Keratinocyte (primary cell): ENCODE results near the gene E2F7.

ENCODE experiments used
- EZH2 ChIP-seq: IDR thresholded peaks from one replicate; pipeline ENCODE4 v1.6.1; 2012; ENCODE audit warnings: inconsistent platforms, mild to moderate bottlenecking, low read length, moderate library complexity
- TF ChIP-seq, protein P1 (sequence below), 3 experiments: IDR thresholded peaks in 1 of 3; conservative IDR thresholded peaks in 1 of 3; optimal IDR thresholded peaks in 1 of 3; 2 replicates in 2 of 3; 3 replicates in 1 of 3; pipeline versions ENCODE3 to v1.5.1; 2011; ENCODE audit warnings: low read length in 3 of 3, mild to moderate bottlenecking in 3 of 3, moderate library complexity in 2 of 3, control low read depth in 1 of 3, inconsistent platforms in 1 of 3; ENCODE audit not compliant: insufficient read depth in 2 of 3; ENCODE audit errors: extremely low read depth in 1 of 3

DNA sequence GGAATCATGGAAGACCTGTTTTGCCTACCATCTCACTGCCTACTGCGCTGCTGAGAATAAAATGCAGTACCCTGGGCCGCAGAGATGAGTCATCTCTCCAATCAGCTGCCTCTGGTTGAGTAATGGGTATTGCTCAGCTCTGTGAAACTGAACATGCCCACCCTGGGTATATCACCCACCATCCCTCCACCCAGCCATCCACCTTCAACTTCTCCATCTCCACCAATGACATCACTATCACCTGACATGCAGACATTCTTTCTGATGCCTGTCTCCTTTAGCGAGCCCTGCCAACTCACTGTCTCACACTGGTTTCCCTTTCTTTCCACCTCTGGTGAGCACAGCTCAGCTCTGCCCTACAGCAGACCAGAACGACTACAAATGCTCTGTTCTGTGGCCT is 33.6 kb downstream of the E2F7 start:
- TF ChIP-seq, protein P1, sequence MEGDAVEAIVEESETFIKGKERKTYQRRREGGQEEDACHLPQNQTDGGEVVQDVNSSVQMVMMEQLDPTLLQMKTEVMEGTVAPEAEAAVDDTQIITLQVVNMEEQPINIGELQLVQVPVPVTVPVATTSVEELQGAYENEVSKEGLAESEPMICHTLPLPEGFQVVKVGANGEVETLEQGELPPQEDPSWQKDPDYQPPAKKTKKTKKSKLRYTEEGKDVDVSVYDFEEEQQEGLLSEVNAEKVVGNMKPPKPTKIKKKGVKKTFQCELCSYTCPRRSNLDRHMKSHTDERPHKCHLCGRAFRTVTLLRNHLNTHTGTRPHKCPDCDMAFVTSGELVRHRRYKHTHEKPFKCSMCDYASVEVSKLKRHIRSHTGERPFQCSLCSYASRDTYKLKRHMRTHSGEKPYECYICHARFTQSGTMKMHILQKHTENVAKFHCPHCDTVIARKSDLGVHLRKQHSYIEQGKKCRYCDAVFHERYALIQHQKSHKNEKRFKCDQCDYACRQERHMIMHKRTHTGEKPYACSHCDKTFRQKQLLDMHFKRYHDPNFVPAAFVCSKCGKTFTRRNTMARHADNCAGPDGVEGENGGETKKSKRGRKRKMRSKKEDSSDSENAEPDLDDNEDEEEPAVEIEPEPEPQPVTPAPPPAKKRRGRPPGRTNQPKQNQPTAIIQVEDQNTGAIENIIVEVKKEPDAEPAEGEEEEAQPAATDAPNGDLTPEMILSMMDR (optimal IDR thresholded peaks at IDR 0.05 in 1 of 3, IDR thresholded peaks at IDR 0.05 in 1 of 3, conservative IDR thresholded peaks at IDR 0.05 in 1 of 3; ENCODE audit: extremely low read depth in 1 of 3, insufficient read depth in 2 of 3, low read length in 3 of 3), result no peak
- no peak for TF ChIP-seq EZH2
